ENCODE results near the gene SPG7. TPM values are rescaled to one million over a fixed set of nuclear protein-coding genes. Genes with fewer than 3 reads are reported as not detected.

The SPG7 gene
- total and polyA plus RNA-seq, 2 of the 4 experiments (the other 2 are of a cell fraction) = 94.6 to 96.8 TPM

GRCh38 chr16:89525146-89525913, 17.1 kb downstream of the SPG7 start:
- Histone ChIP-seq H3K27ac (ENCODE audit: insufficient read depth, low read length) (no peak overlapping the region), H4K20me1 (ENCODE audit: insufficient read depth, low read length) (peaks cover 34% of the 10 kb centered on the region), H3K9me3 (ENCODE audit: control insufficient read depth, insufficient read depth, low read length) (no peaks in the 10 kb centered on the region), H2AK5ac (ENCODE audit: low read depth, low read length) (no peak overlapping the region), H3K23ac (ENCODE audit: low read depth, low read length) (no peak overlapping the region), H4K8ac (ENCODE audit: low read depth in 2 of 2, low read length in 2 of 2) (no peak overlapping the region), H3K27me3 (ENCODE audit: control insufficient read depth, insufficient read depth, low read length) (no peaks in the 10 kb centered on the region), H3K79me1 (ENCODE audit: low read depth in 1 of 2, low read length in 2 of 2) (peaks cover 20 to 73% of the 10 kb centered on the region in 2 experiments), H3K18ac (ENCODE audit: low read depth, low read length) (no peak overlapping the region), H3K36me3 (ENCODE audit: control insufficient read depth, insufficient read depth, low read length) (peaks cover 75% of the 10 kb centered on the region), H3K4me1 (ENCODE audit: control insufficient read depth, insufficient read depth, low read length) (no peaks in the 10 kb centered on the region), H2AFZ (replicated peaks; ENCODE audit: low read length, poor library complexity) (no peak overlapping the region), H4K5ac (ENCODE audit: low read depth, low read length) (no peak overlapping the region), H2AK9ac (replicated peaks; ENCODE audit: low read depth, low read length, poor library complexity) (no peak overlapping the region), H3K4me2 (ENCODE audit: low read depth, low read length) (no peak overlapping the region), H3K56ac (ENCODE audit: extremely low read depth, insufficient read depth, low read length) (no peak overlapping the region), H3K9ac (ENCODE audit: low read depth, low read length) (no peak overlapping the region), H4K91ac (ENCODE audit: insufficient read depth, low read depth, low read length) (no peak overlapping the region), H2BK15ac (ENCODE audit: low read depth, low read length) (no peak overlapping the region), H2BK120ac (ENCODE audit: low read depth, low read length) (no peak overlapping the region), H3K9me1 (ENCODE audit: insufficient read depth, low read length) (no peaks in the 10 kb centered on the region), H3K14ac (replicated peaks; ENCODE audit: low read depth, low read length) (no peak overlapping the region), H2BK5ac (ENCODE audit: low read depth, low read length, poor library complexity, severe bottlenecking) (no peak overlapping the region), H3K4ac (ENCODE audit: low read depth, low read length) (no peak overlapping the region), H3K4me3 (ENCODE audit: insufficient read depth, low read depth, low read length) (no peak overlapping the region), H2BK20ac (ENCODE audit: low read depth, low read length) (no peak overlapping the region)
- DNase-seq (no peak), ATAC-seq (ENCODE audit: low read depth) (no peak)
- BruUV-seq (replicated peaks) = no TSS peak
- ChIA-PET POLR2A (ENCODE audit: unreplicated experiment) (no interaction called here), CTCF (no interaction called here)
- intact Hi-C loops (cut with micrococcal nuclease) (no loop called here), in situ Hi-C loops (cut with MboI; ENCODE audit: low sequenced_read_pairs) (no loop called here), dilution Hi-C loops (cut with HindIII; ENCODE audit: low sequenced_read_pairs, unreplicated experiment) (no loop called here)
- WGBS, 2 experiments (ENCODE audit: extremely low coverage in 2 of 2, insufficient read length in 1 of 2) = 89% methylated on average over 8 of the region's 20 CpGs; no CpG with 5 or more reads in 1 of the 2 experiments
- TF ChIP-seq SMC3 (IDR thresholded peaks at IDR 0.05; ENCODE audit: low read depth, low read length) (no peak), RFX5 (IDR thresholded peaks at IDR 0.05; ENCODE audit: low read depth, low read length) (no peak), CHD1 (IDR thresholded peaks at IDR 0.05; ENCODE audit: low read depth, low read length) (no peak), MAFK (IDR thresholded peaks at IDR 0.05; ENCODE audit: low read depth, low read length) (no peak), MXI1 (IDR thresholded peaks at IDR 0.05; ENCODE audit: borderline replicate concordance, low read depth, low read length) (no peak), MAZ (IDR thresholded peaks at IDR 0.05; ENCODE audit: borderline replicate concordance, low read depth, low read length) (no peak), RCOR1 (IDR thresholded peaks at IDR 0.05; ENCODE audit: insufficient replicate concordance, low read length) (no peak), POLR2A (IDR thresholded peaks at IDR 0.05; ENCODE audit: low read depth, low read length) (no peak), ELK1 (IDR thresholded peaks at IDR 0.05; ENCODE audit: borderline replicate concordance, low read depth, low read length) (no peak), USF2 (IDR thresholded peaks at IDR 0.05; ENCODE audit: low read depth, low read length) (no peak), FOS (IDR thresholded peaks at IDR 0.05; ENCODE audit: low read depth, low read length) (no peak), BHLHE40 (IDR thresholded peaks at IDR 0.05; ENCODE audit: low read depth, low read length) (no peak), NFE2L2 (IDR thresholded peaks at IDR 0.05; ENCODE audit: low read depth, low read length) (no peak), CTCF (conservative IDR thresholded peaks at IDR 0.05; ENCODE audit: low read depth, low read length) (no peak), CEBPB (IDR thresholded peaks at IDR 0.05; ENCODE audit: low read depth, low read length) (no peak), RAD21 (IDR thresholded peaks at IDR 0.05; ENCODE audit: low read length) (no peak)

All from IMR-90 (cell line).